Measurements from ENCODE around the gene SPRYD3. TPM values are rescaled to one million over a fixed set of nuclear protein-coding genes. Genes with fewer than 3 reads are reported as not detected.

Gene SPRYD3
- total and polyA plus RNA-seq, 2 experiments from 2014 or later = 4.3 to 5.4 TPM

GRCh38 chr12:53059434-53060063, 19.6 kb downstream of the SPRYD3 start:
- no peak for ATAC-seq

More at GRCh38 chr12:53059434-53060063, 19.6 kb downstream of the SPRYD3 start:
- Mint-ChIP-seq H3K27ac (no peak overlapping the region), H3K27me3 (ENCODE audit: insufficient read depth, low read depth, poor library complexity) (peaks cover 10% of the 10 kb centered on the region), H3K4me3 (no peak overlapping the region), H3K9me3 (no peaks in the 10 kb centered on the region; the same call in 2 of the 3 replicates), H3K4me1 (peaks cover 6% of the 10 kb centered on the region; the same call in 2 of the 3 replicates), H3K36me3 (ENCODE audit: low read depth) (no peaks in the 10 kb centered on the region; the same call in 2 of the 3 replicates)
- Histone ChIP-seq H3F3A (replicated peaks; ENCODE audit: low read depth) (0 out of 2 replicates have a peak, but pooled peaks cover 4% of the 10 kb centered on the region), H4K20me1 (replicated peaks; ENCODE audit: insufficient read depth) (no peaks in the 10 kb centered on the region), H3K79me2 (replicated peaks; ENCODE audit: insufficient read depth) (no peaks in the 10 kb centered on the region), H3K9me2 (ENCODE audit: insufficient read depth) (no peaks in the 10 kb centered on the region), H3K27me3 (ENCODE audit: insufficient read depth) (peaks cover 17% of the 10 kb centered on the region; the same call in 1 of the 2 replicates), H2AFZ (no peak overlapping the region), H3K4me2 (no peak overlapping the region), H3K4me1 (ENCODE audit: insufficient read depth) (peaks cover 3% of the 10 kb centered on the region; the same call in 1 of the 2 replicates), H3K27ac (ENCODE audit: low read depth) (no peak overlapping the region), H3K36me3 (ENCODE audit: insufficient read depth) (no peaks in the 10 kb centered on the region), H3K4me3 (no peak overlapping the region)
- no peak for DNase-seq (ENCODE audit: low spot score)
- TF ChIP-seq ZNF462 (CRISPR knock-in tag; IDR thresholded peaks at IDR 0.05) (no peak), EZH2phosphoT487 (IDR thresholded peaks at IDR 0.05; ENCODE audit: unreplicated experiment) (no peak), ZNF331 (CRISPR knock-in tag; IDR thresholded peaks at IDR 0.05; ENCODE audit: low read depth) (no peak), NANOG (IDR thresholded peaks at IDR 0.05; ENCODE audit: borderline replicate concordance) (no peak), JUNB (IDR thresholded peaks at IDR 0.05; ENCODE audit: unreplicated experiment) (no peak), POLR2AphosphoS5 (IDR thresholded peaks at IDR 0.05; ENCODE audit: low read depth) (no peak), REST (IDR thresholded peaks at IDR 0.05; ENCODE audit: unreplicated experiment) (no peak), CTCF (conservative IDR thresholded peaks at IDR 0.05; ENCODE audit: low read depth in 2 of 2) (no peak), EZH2 (IDR thresholded peaks at IDR 0.05; ENCODE audit: low read depth, unreplicated experiment) (no peak), ZNF114 (CRISPR knock-in tag; IDR thresholded peaks at IDR 0.05) (no peak), STAT1 (IDR thresholded peaks at IDR 0.05; ENCODE audit: unreplicated experiment) (no peak), CREB1 (CRISPR knock-in tag; IDR thresholded peaks at IDR 0.05; ENCODE audit: low read depth) (no peak), ETS1 (IDR thresholded peaks at IDR 0.05) (no peak)

Measured in GM23338 (cell line).